Mesendoderm (in vitro differentiated cells): ENCODE measurements around the gene PPFIA4.

ENCODE experiments used
- DNase-seq: peaks from one replicate; pipeline ENCODE4 v3.0.0; 2013
- H2AK5ac ChIP-seq: 2 replicates; pipeline ENCODE4 v1.6.1; 2013; ENCODE audit warnings: low read length, inconsistent platforms
- H2BK120ac ChIP-seq: 2 replicates; pipeline ENCODE4 v1.6.1; 2013; ENCODE audit warnings: low read depth, mild to moderate bottlenecking, low read length, moderate library complexity, mixed read lengths
- H2BK15ac ChIP-seq: replicated peaks from 2 replicates; pipeline ENCODE4 v1.6.1; 2013; ENCODE audit warnings: low read depth, mild to moderate bottlenecking, moderate library complexity
- H2BK5ac ChIP-seq: 2 replicates; pipeline ENCODE4 v1.6.1; 2013; ENCODE audit warnings: low read length, inconsistent platforms
- H3K18ac ChIP-seq: 2 replicates; pipeline ENCODE4 v1.6.1; 2013; ENCODE audit warnings: mild to moderate bottlenecking, low read length, mixed read lengths
- H3K23ac ChIP-seq: one replicate; pipeline ENCODE4 v1.6.1; 2013; ENCODE audit warnings: low read length
- H3K27ac ChIP-seq: 2 replicates; pipeline ENCODE4 v1.5.1; 2013; ENCODE audit warnings: low read depth, mild to moderate bottlenecking, inconsistent platforms, low read length, moderate library complexity
- H3K27me3 ChIP-seq: 2 replicates; pipeline ENCODE4 v1.6.1; 2013; ENCODE audit warnings: low read length, control low read depth, mild to moderate bottlenecking, inconsistent platforms; ENCODE audit not compliant: insufficient read depth, poor library complexity
- H3K36me3 ChIP-seq: 2 replicates; pipeline ENCODE4 v1.6.1; 2013; ENCODE audit warnings: low read length, inconsistent platforms; ENCODE audit not compliant: control insufficient read depth, insufficient read depth
- H3K4ac ChIP-seq: one replicate; pipeline ENCODE4 v1.6.1; 2013; ENCODE audit warnings: low read depth, mild to moderate bottlenecking, low read length, moderate library complexity
- H3K4me1 ChIP-seq: 2 replicates; pipeline ENCODE4 v1.6.1; 2013; ENCODE audit warnings: low read depth, low read length, inconsistent platforms; ENCODE audit not compliant: control insufficient read depth
- H3K4me2 ChIP-seq: 2 replicates; pipeline ENCODE4 v1.6.1; 2013; ENCODE audit warnings: low read length
- H3K4me3 ChIP-seq: 2 replicates; pipeline ENCODE4 v1.5.1; 2013; ENCODE audit warnings: mild to moderate bottlenecking, low read length
- H3K56ac ChIP-seq: one replicate; pipeline ENCODE4 v1.6.1; 2013; ENCODE audit warnings: low read length
- H3K79me1 ChIP-seq: 2 replicates; pipeline ENCODE4 v1.6.1; 2013; ENCODE audit warnings: low read length, inconsistent platforms
- H3K79me2 ChIP-seq: 2 replicates; pipeline ENCODE4 v1.6.1; 2013; ENCODE audit warnings: mild to moderate bottlenecking, low read length; ENCODE audit not compliant: control insufficient read depth, insufficient read depth
- H3K9ac ChIP-seq: 2 replicates; pipeline ENCODE4 v1.6.1; 2013; ENCODE audit warnings: low read length, inconsistent platforms
- H4K5ac ChIP-seq: one replicate; pipeline ENCODE4 v1.6.1; 2013; ENCODE audit warnings: low read length
- H4K8ac ChIP-seq: one replicate; pipeline ENCODE4 v1.6.1; 2013; ENCODE audit warnings: low read depth, mild to moderate bottlenecking, control low read depth, low read length, moderate library complexity
- WGBS: extraction: QIAGEN DNeasy Blood & Tissue Kit; methylation state at CpG from one replicate; pipeline ENCODE4 v1.1.7; 2013; ENCODE audit warnings: low lambda C conversion rate, missing lambda C conversion rate; ENCODE audit not compliant: insufficient coverage; ENCODE audit errors: extremely low coverage; 5-methylcytosine and 5-hydroxymethylcytosine counted together

The PPFIA4 gene

GRCh38 chr1:203089651-203090045 is 63.4 kb downstream of the PPFIA4 start:
- Histone ChIP-seq H2BK5ac (no peak overlapping the region), H3K27ac (no peak overlapping the region), H3K4me1 (peaks cover 10% of the 10 kb centered on the region), H3K4me2 (no peak overlapping the region), H3K79me1 (no peaks in the 10 kb centered on the region), H3K27me3 (no peaks in the 10 kb centered on the region), H3K56ac (no peak overlapping the region), H3K18ac (no peak overlapping the region), H2BK15ac (no peak overlapping the region), H4K5ac (no peak overlapping the region), H3K4ac (no peak overlapping the region), H2AK5ac (peak overlapping the region; percentile 11), H3K36me3 (no peaks in the 10 kb centered on the region), H4K8ac (no peak overlapping the region), H3K23ac (no peak overlapping the region), H3K4me3 (no peak overlapping the region), H3K79me2 (no peaks in the 10 kb centered on the region), H3K9ac (no peak overlapping the region), H2BK120ac (no peak overlapping the region)
- no CpG with 5 or more reads among the region's 7 CpGs for WGBS
- no peak for DNase-seq

GRCh38 chr1:203090421-203091198 is 64.3 kb downstream of the PPFIA4 start:
- Histone ChIP-seq H3K79me2 (no peaks in the 10 kb centered on the region), H2BK5ac (no peak overlapping the region), H3K56ac (no peak overlapping the region), H3K27me3 (no peaks in the 10 kb centered on the region), H3K4me1 (peaks cover 10% of the 10 kb centered on the region), H3K36me3 (no peaks in the 10 kb centered on the region), H3K79me1 (no peaks in the 10 kb centered on the region), H4K8ac (no peak overlapping the region), H3K18ac (no peak overlapping the region), H3K9ac (no peak overlapping the region), H3K4ac (no peak overlapping the region), H3K4me3 (no peak overlapping the region), H3K23ac (no peak overlapping the region), H2BK15ac (no peak overlapping the region), H2AK5ac (no peak overlapping the region), H3K27ac (no peak overlapping the region), H4K5ac (no peak overlapping the region), H2BK120ac (no peak overlapping the region), H3K4me2 (no peak overlapping the region)
- no peak for DNase-seq
- no CpG with 5 or more reads among the region's 6 CpGs for WGBS

- Histone ChIP-seq H3K9ac (no peak overlapping the region), H3K4me3 (no peak overlapping the region), H2AK5ac (no peak overlapping the region), H3K4me2 (no peak overlapping the region), H3K79me2 (no peaks in the 10 kb centered on the region), H3K56ac (no peak overlapping the region), H3K27me3 (no peaks in the 10 kb centered on the region), H3K4ac (no peak overlapping the region), H3K36me3 (no peaks in the 10 kb centered on the region), H2BK15ac (no peak overlapping the region), H3K18ac (no peak overlapping the region), H3K79me1 (no peaks in the 10 kb centered on the region), H4K8ac (no peak overlapping the region), H2BK5ac (no peak overlapping the region), H3K23ac (no peak overlapping the region), H3K4me1 (peaks cover 10% of the 10 kb centered on the region), H2BK120ac (no peak overlapping the region), H4K5ac (no peak overlapping the region), H3K27ac (no peak overlapping the region)
- DNase-seq: no peak
- WGBS: no CpG with 5 or more reads among the region's 4 CpGs
Observed at GRCh38 chr1:203091199-203091477, 64.8 kb downstream of the PPFIA4 start.

- no peaks in the 10 kb centered on the region for H3K27me3 ChIP-seq
- no peak overlapping the region for H3K4me3 ChIP-seq
- H4K5ac ChIP-seq: no peak overlapping the region
- no peak overlapping the region for H3K27ac ChIP-seq
- H2BK5ac ChIP-seq: no peak overlapping the region
- H3K4me1 ChIP-seq: peaks cover 5% of the 10 kb centered on the region
- no peak overlapping the region for H3K23ac ChIP-seq
- WGBS: no CpG with 5 or more reads among the region's 6 CpGs
- DNase-seq: no peak
- H3K9ac ChIP-seq: no peak overlapping the region
- H2BK120ac ChIP-seq: no peak overlapping the region
- no peaks in the 10 kb centered on the region for H3K79me1 ChIP-seq
- no peak overlapping the region for H3K4me2 ChIP-seq
- no peak overlapping the region for H3K4ac ChIP-seq
- no peaks in the 10 kb centered on the region for H3K79me2 ChIP-seq
- no peak overlapping the region for H4K8ac ChIP-seq
- no peaks in the 10 kb centered on the region for H3K36me3 ChIP-seq
- H3K18ac ChIP-seq: no peak overlapping the region
- H3K56ac ChIP-seq: no peak overlapping the region
- no peak overlapping the region for H2AK5ac ChIP-seq
- no peak overlapping the region for H2BK15ac ChIP-seq
Observed at GRCh38 chr1:203091761-203092330, 65.6 kb downstream of the PPFIA4 start.

- Histone ChIP-seq H4K8ac (no peak overlapping the region), H3K18ac (no peak overlapping the region), H2BK120ac (no peak overlapping the region), H3K56ac (no peak overlapping the region), H2AK5ac (no peak overlapping the region), H3K4me1 (no peaks in the 10 kb centered on the region), H3K27me3 (no peaks in the 10 kb centered on the region), H3K4me3 (no peak overlapping the region), H4K5ac (no peak overlapping the region), H3K79me2 (no peaks in the 10 kb centered on the region), H3K4me2 (no peak overlapping the region), H2BK5ac (no peak overlapping the region), H3K4ac (no peak overlapping the region), H3K27ac (no peak overlapping the region), H3K36me3 (no peaks in the 10 kb centered on the region), H3K79me1 (no peaks in the 10 kb centered on the region), H2BK15ac (no peak overlapping the region), H3K9ac (no peak overlapping the region), H3K23ac (no peak overlapping the region)
- no peak for DNase-seq
- WGBS: no CpG with 5 or more reads among the region's 1 CpG
Observed at GRCh38 chr1:203093754-203094410, 67.6 kb downstream of the PPFIA4 start.
